Stimulated activated CD8-positive, alpha-beta memory T cell treated with anti-CD3 and anti-CD28 coated beads, Interleukin-4, amount 100 ng/mL, for 48 hours (primary cell): ENCODE measurements around the gene MYO3B.
"Not testable (repeated sequence)": the region's sequence is repeated elsewhere in the genome, so short reads cannot be mapped to it uniquely, and the experiment has no call there.

Source experiments
- DNase-seq: peaks from one replicate; pipeline ENCODE4 v3.0.0-alpha.2; 2020

The MYO3B gene

GRCh38 chr2:170344663-170345346, 166.9 kb downstream of the MYO3B start:
- DNase-seq: no peak

GRCh38 chr2:170345607-170346006, 167.7 kb downstream of the MYO3B start:
- DNase-seq: no peak

DNA sequence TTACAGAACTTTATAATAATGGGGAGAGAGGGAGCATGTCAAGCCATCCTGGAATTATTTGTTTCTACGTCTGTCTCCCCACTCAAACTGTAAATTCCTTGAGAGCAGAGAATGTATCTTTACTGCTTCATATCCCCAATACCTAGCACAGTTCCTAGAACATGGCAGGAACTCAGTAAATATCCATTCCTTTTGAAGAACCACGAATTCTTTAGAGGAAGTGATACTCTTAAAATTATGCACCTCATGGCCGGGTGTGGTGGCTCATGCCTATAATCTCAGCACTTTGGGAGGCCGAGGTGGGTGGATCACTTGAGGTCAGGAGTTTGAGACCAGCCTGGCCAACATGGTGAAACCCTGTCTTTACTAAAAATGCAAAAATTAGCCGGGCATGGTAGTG, 171.3 kb downstream of the MYO3B start:
- not testable (repeated sequence) for DNase-seq

DNA sequence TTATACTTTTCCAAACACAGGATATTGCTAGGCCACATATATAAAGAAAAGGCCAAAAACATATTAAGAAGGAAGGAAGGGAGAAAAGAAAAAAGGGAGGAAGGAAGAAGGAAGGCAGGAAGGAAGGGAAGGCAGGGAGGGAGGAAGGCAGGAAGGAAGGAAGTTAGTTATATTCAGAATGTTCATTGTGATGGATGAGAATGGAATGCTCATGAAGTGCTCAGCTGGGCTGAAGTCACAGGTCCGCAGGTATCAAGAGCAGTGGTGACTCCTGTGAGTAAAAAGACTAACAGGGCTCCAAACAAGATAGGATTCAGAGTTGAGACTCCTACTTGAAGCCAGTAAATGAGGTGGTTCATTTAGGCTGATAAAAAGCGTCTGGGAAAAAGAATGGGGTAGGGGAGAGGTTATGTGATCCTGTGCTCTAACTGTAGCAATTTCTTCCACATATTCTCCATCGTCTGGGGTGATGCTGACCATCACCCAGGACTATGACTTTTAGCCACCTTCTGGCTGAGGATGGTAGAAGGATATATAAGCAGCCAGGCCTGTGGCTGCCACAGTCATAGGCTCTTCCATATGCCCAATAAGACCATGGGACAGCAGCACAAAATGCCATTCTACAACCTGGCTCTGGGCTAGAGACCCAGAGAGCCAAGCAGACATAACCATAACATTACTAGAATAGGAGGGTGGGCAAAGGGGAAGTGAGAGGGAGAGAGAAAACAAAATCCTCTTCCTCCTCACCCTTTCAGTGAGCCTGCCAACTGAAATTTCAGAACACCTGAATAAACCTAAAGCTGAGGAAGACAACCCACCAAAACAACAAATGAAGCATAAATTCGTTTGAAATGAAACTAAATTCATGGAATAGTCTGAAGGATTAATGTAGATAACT, 173.2 kb downstream of the MYO3B start:
- DNase-seq: no peak

DNA sequence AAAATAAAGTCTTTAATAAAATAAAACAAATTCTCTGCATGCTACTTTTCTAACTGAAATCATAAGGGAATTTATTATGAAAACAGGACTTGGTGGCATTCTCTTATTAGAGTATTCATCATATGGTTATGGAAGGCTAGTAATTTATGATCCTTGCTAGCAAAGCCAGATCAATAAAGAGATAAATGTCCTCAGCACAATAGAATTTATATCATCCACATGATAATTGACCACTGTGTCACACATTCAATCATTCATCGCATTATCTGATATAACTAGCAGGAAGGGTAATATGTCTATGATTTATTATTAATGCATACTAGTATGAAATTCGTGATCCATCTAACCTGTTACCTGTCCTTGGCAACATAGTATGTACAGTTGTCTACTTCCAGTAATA, 175.8 kb downstream of the MYO3B start:
- no peak for DNase-seq

- no peak for DNase-seq
These were observed 176.4 kb downstream of the MYO3B start for GRCh38 chr2:170354388-170354787.

- DNase-seq: no peak
These were observed 177.2 kb downstream of the MYO3B start for GRCh38 chr2:170354855-170355780.

DNA sequence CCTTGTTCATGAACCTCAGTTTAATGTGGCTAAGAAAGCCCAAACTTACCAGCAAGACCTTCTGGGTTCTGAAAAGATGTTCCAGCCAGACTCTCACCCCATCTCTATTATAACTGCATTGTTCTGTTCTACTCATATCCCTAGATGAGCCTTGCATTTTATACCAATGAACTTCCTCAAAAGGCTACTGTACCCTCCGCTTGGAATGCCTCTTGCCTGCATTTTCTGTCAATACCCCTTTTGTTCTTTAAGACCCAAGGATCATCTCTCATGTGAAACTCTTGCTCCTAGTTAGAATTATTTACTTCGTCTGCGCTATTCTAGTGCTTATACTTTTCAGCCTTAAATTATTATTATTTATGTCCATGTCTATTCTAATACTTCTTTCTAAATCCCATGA, 181.5 kb downstream of the MYO3B start:
- DNase-seq: no peak

DNA sequence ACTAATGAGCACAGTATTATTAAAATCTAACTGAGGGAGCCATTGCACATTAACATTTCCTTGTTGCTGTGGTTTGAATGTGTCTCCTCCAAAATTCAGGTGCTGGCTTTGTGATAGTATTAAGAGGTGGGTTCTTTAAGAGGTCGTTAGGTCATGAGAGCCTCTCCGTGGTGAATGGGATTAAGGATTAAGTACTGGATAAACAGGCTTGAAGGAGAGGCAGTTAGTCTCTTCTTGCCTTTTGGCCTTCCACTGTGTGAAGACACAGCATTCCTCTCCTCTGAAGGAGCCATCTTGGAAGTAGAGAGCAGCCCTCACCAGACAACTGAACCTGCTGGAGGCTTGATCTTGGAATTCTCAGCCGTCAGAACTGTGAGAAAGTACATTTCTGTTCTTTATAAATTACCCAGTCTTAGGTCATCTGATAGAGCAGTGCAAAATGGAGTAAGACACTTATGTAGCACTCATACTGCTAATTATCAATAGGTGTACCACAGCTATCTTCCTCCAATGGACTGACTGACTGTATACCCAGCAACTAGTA, 182.7 kb downstream of the MYO3B start:
- DNase-seq: no peak

DNA sequence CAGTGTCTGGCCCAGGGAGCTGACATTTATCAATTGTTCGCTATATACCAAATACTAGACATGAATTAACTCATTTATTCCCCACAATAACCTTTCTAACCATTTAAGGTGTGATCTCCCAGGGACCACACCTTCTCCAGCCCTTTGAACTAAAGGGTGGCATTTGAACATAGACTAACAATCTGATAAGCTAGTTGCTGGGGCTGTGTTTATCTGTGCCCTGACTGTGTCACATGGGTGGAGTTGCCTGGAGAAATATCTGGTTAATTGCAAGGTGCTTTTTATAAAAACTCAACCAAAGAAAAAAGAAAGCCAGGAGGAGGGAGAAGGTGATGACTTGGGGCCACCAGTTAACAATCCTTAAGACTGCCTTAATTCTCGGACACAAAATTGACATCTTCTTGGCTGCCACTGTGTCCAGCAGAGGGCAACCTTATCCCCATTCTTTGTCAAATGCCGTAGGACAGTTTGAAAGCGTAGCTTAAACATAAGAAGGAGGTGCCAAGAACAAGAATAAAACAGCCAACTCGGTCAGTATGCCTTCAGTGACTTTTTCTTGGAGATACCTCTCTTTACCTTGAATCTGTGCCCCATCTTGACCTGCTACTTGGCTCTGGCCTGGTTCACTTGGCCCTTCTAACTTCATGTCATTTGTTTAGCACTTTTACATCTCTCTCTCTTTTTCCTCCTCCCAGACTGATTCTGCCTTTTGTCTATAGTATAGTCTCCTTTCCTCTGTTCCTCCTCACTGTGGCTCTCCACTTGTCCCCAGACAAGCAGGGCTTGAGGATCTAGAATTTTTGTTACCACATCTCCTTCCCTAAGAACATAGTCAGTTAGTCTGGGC, 183.4 kb downstream of the MYO3B start:
- DNase-seq: peak; percentile 68

DNA sequence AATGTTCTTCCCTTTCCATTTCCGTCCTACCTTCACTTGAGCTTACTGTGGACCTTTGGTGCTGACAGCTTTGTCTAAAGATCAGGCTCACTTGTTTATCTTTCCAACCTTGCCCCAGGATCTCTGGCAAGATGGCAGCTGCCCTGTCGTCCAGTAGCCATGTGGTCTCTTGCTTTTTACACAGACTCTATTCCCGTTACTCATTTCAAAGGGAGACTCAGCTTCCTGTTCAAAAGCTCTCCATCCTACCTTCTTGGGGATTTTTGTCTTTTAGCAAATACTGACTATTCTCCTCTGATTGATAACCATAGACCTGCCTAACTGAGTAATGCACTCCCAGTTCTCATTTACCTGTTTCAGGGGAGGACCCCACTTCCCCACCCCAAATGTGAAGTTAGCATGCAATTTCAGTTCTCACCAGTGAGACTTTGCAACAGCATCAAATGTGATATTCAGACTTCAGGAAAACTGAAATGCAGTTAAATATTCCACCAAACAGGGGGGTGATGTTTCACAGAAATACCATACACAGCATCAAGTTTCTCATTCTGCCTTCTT, 184.4 kb downstream of the MYO3B start:
- DNase-seq: no peak

DNA sequence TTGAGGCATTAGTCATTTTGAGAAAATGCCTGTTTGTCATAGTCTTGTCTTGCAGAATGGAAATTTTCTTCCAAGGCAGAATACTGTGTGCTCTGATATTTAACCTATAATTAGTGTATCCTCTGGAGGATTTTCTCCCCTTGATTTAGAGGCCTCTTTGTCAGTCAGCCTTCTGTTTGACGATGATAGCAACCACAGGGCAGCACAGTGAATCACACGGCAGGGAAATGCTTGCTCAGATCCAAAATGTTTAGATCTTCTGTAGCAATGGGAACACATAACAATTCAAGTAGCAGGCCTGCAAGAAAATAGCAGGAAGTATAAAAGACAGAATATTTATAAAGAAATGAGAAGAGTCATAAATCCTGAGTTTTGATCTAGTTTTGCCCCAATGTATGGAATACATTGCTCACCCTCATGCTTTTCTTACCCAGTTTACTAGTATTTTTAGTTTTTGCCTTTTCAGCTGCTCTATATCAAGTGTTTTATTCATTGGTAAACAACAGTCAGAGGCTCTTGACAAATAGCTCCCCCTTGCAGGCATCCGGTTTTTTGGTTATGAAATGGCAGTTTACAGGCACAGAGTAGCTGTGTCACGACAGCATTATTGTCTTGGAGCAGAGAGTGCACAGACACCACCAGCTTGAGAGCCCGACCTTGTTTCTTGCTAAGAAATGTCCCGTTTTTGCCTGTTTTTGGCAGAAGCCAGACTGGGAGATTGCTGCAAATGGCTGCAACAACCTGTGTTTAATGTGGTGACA, 185.1 kb downstream of the MYO3B start:
- peak; percentile 37 for DNase-seq

DNA sequence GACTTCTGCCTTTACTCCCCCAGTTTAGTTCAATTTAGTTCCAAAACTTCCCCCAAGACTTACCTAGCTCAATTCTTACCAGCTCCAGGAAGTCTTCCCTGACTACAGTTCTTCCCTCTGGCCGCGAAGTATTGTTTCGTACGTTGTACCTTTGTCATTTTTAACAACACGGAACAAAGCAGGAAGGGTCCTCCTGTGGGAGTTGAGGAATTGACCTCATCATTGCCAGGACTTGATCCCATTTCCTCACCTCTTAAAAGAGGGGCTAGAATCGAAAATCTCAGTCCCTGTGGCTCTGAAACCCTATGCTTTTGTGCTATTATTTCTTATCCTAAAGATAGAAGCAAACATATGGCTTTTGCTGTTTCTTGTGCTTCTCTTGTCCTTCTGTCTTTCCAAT, 187.1 kb downstream of the MYO3B start:
- DNase-seq: no peak

DNA sequence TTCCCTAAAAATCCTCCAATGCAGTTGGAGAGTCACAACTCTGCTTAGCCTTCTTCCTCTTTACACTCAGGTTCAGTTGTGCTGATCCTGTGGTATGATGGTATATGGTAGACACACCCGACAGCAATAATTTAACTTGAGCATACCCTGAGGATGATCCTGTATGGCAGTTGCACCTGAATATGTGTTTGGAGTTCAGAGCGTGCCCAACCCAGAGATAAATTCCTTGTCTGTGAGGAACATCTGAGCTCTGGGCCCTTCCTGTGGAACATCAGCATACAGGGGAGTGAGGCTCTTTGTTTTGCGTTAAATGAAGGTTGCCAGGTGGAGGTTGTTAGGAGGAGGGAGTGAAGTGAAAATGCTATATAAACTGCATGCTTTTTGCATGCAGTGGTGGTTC, 187.7 kb downstream of the MYO3B start:
- DNase-seq: no peak

DNA sequence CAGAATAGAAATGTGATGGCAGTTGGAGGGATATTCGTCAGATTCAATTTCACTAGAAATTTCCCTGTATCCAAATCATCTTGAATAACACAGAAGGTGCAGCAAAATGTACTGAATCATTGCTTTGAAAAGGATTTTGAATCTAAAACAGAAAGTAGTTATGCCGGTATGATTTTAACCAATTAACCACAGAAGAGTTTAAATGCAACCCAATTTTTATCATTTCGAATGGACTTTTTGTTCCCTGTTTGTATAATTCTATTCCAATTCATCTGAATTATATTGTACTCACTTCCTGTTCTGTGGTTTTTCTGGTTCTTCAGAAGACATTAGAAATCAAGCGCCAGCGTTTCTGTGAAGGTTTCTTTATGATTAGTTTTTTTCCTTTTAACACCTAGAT, 190.4 kb downstream of the MYO3B start:
- no peak for DNase-seq

DNA sequence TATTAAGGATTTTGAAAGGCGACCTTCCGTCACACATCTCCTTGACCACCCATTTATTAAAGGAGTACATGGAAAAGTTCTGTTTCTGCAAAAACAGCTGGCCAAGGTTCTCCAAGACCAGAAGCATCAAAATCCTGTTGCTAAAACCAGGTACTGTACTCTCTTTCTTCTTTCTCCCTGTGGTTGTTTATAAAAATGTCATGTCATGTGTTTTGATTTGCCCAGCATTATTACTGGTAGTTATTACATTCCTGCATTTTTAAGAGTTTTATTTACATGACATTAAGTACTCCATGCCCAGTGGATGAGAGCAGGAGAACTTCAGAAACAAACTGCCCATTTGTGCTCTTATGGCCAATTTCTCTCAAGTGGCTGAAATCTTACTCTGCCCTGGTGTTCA, 191.3 kb downstream of the MYO3B start:
- DNase-seq: no peak

GRCh38 chr2:170369894-170370293, 191.9 kb downstream of the MYO3B start:
- no peak for DNase-seq

DNA sequence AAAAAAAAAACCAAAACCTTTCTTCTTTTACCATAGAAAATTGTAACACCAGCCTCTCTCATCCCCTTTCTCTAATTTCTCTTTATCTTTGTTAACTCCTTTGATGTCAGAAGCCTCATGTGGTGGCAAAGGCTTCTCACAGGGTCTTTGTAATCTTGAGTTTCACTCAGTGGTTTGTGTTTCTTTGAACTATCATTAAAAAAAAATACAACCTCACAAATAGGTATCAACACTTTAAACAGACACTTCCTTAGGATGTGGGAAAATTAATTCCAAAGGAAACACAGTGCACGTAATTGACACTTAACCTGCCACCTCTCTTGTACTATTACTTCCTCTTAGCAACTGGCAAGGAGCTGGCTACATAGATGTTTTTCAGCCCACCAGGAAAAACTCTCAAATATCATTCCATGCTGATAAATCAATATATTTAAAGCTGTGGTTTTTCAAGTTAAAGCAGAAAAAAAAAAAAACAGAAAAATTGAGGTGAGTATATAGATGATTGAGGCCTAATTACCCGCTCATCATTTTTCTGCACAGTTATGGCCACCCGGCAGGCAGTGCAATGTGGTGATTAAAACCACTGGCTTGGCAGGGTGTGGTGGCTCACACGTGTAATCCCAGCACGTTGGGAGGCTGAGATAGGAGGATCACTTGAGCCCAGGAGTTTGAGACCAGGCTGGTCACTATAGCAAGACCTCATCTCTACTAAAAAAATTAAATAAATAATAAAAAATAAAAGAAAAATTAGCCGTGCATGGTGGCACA, 193.5 kb downstream of the MYO3B start:
- DNase-seq: no peak

- no peak for DNase-seq
These were observed 197.2 kb downstream of the MYO3B start for GRCh38 chr2:170375192-170375591.
